Left ventricle myocardium inferior (tissue), 1 donor: Measurements from ENCODE around the gene RPL36AL. TPM values are rescaled to one million over a fixed set of nuclear protein-coding genes. Genes with fewer than 3 reads are reported as not detected.

Experiments
- DNase-seq: peaks from one replicate; pipeline ENCODE4 v3.0.0-alpha.2; 2020
- H3K27ac ChIP-seq: fragments of 200-600 bp; replicated peaks from 2 replicates; pipeline ENCODE4 v1.8.0; 2021
- H3K27me3 ChIP-seq: fragments of 200-600 bp; 2 replicates; pipeline ENCODE4 v1.8.0; 2021; ENCODE audit warnings: low read depth
- H3K36me3 ChIP-seq: fragments of 200-600 bp; 2 replicates; pipeline ENCODE4 v1.8.0; 2021
- H3K4me1 ChIP-seq: fragments of 200-600 bp; 2 replicates; pipeline ENCODE4 v1.8.0; 2021
- H3K4me3 ChIP-seq: fragments of 200-600 bp; 2 replicates; pipeline ENCODE4 v1.8.0; 2021; ENCODE audit warnings: mild to moderate bottlenecking, moderate library complexity
- H3K9me3 ChIP-seq: fragments of 200-600 bp; replicated peaks from 2 replicates; pipeline ENCODE4 v1.8.0; 2021
- intact Hi-C: fragments of 100-400 bp; cut with micrococcal nuclease; formaldehyde crosslinking; loops from one replicate; pipeline ENCODE4 v1.11.0; 2022
- total RNA-seq: library from RNA; stranded (reverse); fragmentation: NEBNext Ultra II Directional; extraction: Animal tissue kit (Norgen Biotek cat#: 25700); gene quantifications from one replicate; pipeline ENCODE4 v1.2.1, GENCODE V29; 2021
- TF ChIP-seq, protein P1 (sequence below): fragments of 200-600 bp; IDR thresholded peaks from 2 replicates; pipeline ENCODE4 v1.8.0; 2021; ENCODE audit warnings: antibody characterized with exemption, mild to moderate bottlenecking, borderline replicate concordance
- donor health status: DM: no; HTN: yes; CAD: no; lungs with severe emphysema.

RPL36AL gene
- total RNA-seq, 1 donor from 2014 or later, result 141 TPM

DNA sequence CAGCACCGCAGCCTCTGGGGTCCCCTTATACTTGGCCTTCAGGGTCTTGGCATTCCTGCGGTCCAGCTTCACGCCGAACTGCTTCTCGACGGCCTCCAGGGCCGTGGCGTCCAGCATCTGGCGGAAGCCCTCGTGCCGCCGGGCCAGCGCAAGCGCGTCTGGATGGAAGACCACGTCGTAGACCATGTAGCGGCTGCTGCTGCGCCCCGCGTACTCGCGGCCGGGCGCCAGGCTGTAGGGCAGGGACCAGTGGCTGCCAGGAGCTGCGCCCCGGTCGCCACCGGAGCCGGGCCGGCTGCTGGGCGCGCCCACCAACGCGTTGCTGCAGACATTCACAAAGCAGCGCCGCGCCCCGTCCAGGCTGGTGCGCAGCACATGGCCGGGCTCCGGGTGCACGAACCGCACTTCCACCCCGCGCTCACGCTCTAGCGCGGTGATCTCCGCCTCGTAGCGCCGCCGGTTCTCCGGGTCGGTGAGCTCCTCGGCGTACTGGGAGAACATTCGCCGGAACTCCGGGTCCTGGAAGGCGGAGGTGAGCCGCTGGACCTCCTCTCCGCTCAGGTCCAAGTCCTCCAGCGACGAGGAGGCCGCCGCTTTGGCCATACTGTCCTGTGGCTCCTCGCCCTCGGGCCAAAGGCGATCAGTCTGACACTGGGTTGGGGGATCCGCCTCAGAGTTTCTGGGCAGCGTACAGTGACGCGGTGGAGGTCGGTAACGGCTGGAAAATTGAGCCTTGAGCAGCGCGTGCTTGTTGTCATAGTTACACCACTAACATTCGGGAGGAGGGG is 14.3 kb upstream of the RPL36AL start, which contains the start of gene DNAAF2:
Gene DNAAF2, minus strand, starts transcription at position 698 of the 788 bp plus-strand sequence. Its CDS starts 95 bp downstream, at position 603.
- peaks cover 10% of the 10 kb centered on the region for H3K36me3 ChIP-seq
- no peaks in the 10 kb centered on the region for H3K27me3 ChIP-seq
- H3K9me3 ChIP-seq, result no peaks in the 10 kb centered on the region
- TF ChIP-seq, protein P1, sequence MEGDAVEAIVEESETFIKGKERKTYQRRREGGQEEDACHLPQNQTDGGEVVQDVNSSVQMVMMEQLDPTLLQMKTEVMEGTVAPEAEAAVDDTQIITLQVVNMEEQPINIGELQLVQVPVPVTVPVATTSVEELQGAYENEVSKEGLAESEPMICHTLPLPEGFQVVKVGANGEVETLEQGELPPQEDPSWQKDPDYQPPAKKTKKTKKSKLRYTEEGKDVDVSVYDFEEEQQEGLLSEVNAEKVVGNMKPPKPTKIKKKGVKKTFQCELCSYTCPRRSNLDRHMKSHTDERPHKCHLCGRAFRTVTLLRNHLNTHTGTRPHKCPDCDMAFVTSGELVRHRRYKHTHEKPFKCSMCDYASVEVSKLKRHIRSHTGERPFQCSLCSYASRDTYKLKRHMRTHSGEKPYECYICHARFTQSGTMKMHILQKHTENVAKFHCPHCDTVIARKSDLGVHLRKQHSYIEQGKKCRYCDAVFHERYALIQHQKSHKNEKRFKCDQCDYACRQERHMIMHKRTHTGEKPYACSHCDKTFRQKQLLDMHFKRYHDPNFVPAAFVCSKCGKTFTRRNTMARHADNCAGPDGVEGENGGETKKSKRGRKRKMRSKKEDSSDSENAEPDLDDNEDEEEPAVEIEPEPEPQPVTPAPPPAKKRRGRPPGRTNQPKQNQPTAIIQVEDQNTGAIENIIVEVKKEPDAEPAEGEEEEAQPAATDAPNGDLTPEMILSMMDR, result no peak
- intact Hi-C loops, result loop anchor here (10.0 kb wide), 1 partner anchor 130 kb away; the partner anchor contains the start of gene KLHDC2
- peak; percentile 53 for DNase-seq
- H3K4me1 ChIP-seq, result peaks cover 89% of the 10 kb centered on the region
- peak within 1 kb of the TSS; percentile 82 for H3K4me3 ChIP-seq
- peak within 1 kb of the TSS; percentile 95 for H3K27ac ChIP-seq

DNA sequence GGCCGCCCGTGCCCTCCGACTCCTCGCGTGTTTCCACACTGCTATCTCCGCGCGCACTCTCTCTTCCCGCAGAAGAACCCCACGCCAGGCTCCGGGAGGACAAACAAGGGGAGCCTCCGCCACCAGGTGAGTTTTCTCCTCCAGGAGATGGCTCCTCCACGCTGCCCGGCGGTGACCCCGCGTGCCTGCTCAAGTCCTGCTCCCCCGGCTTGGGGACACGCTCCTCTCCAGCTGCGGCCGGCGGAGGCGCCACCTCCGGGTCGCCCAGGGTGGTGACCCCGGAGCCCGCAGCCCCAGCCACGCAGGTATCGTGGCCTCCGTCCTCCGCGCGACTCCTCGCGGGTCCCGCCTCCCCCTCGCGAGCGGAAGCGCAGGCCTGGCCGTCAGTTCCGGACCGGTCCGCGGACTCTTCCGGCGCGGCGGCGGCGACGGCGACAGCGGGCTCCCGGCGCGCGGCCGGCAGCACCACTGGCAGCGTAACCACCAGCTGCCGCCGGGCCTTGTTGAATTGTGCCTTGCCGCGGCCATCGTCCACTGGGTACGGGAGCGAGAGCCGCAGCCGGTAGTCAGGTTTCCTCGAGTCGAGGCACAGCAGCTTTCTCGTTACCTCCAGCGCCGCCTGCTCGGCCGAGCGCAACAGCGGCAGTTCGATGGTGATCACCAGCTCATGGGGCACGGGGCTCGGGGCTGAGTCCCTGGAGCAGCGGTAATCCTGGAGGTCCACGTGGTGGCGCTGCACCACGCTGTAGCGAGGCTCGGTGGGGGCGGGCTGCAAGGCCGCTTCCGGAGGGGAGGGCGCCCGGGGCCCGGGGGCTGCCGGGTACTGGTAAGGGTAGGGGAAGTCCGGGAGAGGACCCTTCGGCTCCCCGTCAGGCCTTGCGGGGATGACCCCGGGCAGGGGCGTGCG is 13.5 kb upstream of the RPL36AL start:
- intact Hi-C loops, result loop anchor here (10.0 kb wide), 1 partner anchor 131 kb away; the partner anchor contains the start of gene KLHDC2
- Histone ChIP-seq H3K27me3 (no peaks in the 10 kb centered on the region), H3K9me3 (no peaks in the 10 kb centered on the region), H3K27ac (peak overlapping the region; percentile 95), H3K4me3 (peak overlapping the region; percentile 82), H3K4me1 (peaks cover 81% of the 10 kb centered on the region), H3K36me3 (peaks cover 3% of the 10 kb centered on the region)
- peak; percentile 93 for DNase-seq
- TF ChIP-seq, protein P1, result peak; percentile 86

DNA sequence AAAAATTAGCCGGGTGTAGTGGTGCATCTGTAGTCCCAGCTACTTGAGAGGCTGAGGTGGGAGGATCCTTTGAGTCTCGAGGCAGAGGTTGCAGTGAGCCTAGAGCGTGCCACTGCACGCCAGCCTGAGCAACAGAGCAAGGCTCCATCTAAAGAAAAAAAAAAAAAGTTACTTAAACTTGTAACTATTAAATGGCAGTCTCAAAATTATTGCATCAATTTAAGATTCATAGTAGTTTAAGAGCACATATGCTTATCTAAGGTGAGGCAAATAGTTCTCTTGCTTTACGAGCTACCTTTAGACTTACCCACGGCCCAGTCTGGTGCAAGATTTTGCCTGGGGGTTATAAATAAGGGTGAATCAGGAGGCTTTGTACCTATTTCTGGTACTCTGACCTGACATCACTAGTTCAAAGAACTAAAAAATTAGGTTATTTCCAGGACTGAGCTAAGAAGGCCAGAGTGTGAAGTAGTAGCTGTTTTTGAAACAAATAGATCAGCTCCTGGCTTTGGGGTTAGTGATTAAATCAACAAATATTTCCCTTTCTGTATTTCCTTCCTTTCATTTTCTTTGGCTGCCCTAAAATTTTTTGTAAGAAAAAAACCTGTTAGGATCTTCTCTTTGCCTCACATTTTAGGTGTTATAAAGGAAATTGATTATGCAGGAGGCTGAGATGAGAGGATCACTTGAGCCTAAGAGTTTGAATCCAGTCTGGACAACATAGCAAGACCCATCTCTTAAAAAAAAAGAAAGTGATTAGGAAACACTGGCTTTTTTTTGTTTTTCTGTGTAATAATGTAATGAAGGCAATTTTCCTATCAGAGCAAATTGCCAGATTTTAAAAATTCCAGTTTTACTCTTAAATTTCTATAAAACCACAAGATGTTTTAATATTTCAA is 3.8 kb upstream of the RPL36AL start:
- Histone ChIP-seq H3K4me1 (peaks cover 49% of the 10 kb centered on the region), H3K9me3 (no peaks in the 10 kb centered on the region), H3K36me3 (peaks cover 23% of the 10 kb centered on the region), H3K27me3 (no peaks in the 10 kb centered on the region), H3K27ac (no peak overlapping the region), H3K4me3 (no peak overlapping the region)
- TF ChIP-seq, protein P1, result no peak
- no peak for DNase-seq
- intact Hi-C loops, result no loop called here

DNA sequence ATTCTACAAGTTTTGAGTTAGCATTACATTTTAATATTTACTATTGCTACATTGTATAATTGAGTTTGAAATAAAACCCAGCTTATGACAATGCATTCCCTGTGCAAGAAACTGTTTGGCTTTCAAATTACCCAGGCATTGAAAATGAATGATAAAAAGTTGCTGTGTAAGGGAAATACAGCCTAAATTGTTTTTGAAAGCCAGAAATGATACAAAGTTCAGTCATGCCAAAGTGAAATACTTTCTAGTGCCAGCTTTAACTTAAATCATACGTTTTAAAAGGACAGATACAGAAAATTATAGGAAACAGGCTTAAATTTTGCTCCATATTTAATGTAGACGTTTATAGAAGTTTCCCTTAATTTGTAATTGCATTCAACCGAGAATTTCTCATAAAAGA is 3.0 kb upstream of the RPL36AL start:
- no peaks in the 10 kb centered on the region for H3K9me3 ChIP-seq
- no peaks in the 10 kb centered on the region for H3K27me3 ChIP-seq
- intact Hi-C loops, result no loop called here
- peaks cover 31% of the 10 kb centered on the region for H3K36me3 ChIP-seq
- H3K27ac ChIP-seq, result no peak overlapping the region
- peaks cover 57% of the 10 kb centered on the region for H3K4me1 ChIP-seq
- DNase-seq, result no peak
- TF ChIP-seq, protein P1, result no peak
- H3K4me3 ChIP-seq, result no peak overlapping the region
